GM18519 (cell line): ENCODE measurements around the gene SPATA21.

Experiments used
- ATAC-seq: cut with Tn5 transposase; IDR thresholded peaks from one replicate; pipeline ENCODE4 v1.9.1; 2021; ENCODE audit warnings: mild to moderate bottlenecking, moderate library complexity; ENCODE audit not compliant: unreplicated experiment, low FRiP score

Gene SPATA21

DNA sequence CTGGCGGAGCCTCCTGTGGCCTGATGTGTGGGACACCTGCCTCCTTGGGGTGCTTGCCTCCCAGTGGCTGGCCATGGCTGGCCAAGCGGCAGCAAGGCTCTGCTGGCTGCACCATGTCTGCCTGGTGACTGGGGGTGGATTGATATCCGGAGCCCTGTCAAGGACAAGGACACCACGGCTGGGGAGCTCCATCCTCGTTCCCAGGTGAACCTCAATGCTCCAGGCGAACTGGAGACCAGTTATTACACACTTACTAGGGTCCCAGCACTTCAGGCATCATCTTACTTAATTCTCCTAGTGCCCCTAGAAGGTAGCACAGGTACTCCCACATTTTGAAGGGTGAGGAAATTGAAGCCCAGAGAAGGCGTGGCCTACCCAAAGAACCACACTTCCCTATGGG is 15.2 kb downstream of the SPATA21 start:
- no peak for ATAC-seq

DNA sequence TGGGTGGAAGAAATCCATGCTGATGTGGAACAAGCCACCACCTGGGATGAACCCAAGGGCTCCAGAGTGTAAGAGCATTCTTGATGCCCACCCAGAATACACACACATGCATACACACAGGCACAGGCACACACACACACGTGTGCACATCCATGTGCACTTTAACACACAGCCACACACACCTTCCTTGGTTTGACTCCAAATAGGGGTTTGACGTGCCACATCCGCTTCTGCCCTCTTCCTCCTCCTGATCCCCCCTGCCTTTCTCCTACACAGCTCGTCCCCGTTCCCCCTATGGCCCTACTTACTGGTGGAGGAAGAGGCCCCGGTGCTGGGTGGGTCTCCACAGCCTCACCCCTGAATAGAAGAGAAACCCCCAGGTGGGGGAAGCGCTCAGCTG is 16.0 kb downstream of the SPATA21 start:
- no peak for ATAC-seq

DNA sequence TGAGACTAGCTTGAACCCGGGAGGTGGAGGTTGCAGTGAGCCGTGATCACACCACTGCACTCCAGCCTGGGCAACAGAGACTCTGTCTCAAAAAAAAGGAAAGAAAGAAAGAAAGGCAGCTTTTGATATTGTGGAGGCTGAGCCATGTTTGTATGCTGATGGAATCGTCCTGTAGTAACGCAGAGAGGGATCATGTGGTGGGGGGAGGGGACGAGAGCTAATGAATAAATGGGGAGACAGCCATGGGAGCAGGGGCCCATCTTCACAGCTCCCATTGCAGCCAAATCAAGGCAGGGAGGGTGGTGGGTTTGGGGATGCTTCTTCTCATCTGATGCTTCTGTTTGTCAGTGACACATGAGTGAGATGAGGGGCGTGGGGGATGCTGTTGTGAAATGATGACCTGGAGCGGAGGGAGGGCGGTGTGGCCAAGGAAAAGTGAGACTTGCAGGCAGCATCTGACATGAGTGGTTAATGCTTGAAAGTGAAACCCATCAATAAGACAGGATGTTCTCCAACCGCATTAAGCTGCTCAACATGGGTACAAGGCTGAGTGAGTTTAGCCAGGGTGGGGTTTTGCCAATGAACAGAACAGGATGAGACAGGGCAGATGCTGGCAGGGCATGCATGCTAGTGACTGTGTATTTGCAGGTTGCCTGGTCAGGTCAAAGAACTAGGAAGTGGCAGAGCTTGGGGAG is 16.7 kb downstream of the SPATA21 start:
- ATAC-seq: no peak

DNA sequence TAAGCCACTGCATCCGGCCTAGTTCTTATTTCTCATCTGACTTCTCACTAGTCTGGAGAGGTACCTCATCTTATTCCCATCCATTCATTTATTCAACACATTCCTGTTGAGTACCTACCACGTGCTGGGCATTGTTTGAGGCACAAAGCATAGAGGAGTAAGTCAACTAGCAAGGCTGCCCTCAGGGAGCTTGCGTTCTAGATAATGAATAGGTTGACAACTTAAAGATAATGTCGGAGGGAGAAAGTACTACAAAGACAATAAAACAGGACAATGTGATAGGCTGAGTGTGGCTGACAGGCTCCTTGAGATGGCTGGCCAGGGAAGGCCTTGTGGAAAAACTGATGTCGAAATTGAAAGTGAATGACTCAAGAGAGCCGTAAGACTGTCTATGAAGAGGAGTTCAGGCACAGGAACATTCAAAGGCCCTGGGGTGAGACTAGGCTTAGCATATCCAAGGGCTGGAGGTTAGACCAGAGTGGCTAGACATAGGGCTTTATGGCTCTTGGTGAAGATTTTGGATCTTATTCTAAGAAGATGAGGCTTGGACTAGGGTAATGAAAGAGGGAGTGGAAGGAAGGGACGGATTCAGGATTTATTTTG is 18.3 kb downstream of the SPATA21 start:
- ATAC-seq: no peak

DNA sequence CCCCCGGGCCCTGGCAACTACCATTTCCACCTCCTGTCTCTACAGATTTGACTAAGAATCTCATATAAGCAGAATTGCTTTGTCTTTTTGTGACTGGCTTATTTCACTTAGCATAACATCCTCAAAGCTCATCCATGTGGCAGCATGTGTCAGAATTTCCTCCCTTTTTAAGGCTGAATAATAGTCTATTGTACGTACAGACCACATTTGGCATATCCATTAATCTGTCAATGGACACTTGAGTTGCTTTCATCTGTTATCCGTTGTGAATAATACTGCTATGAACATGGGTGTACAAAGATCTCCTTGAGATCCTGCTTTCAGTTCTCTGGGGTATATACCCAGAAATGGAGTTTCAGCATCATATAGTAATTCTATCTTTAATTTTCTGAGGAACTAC is 24.0 kb downstream of the SPATA21 start:
- ATAC-seq: no peak

DNA sequence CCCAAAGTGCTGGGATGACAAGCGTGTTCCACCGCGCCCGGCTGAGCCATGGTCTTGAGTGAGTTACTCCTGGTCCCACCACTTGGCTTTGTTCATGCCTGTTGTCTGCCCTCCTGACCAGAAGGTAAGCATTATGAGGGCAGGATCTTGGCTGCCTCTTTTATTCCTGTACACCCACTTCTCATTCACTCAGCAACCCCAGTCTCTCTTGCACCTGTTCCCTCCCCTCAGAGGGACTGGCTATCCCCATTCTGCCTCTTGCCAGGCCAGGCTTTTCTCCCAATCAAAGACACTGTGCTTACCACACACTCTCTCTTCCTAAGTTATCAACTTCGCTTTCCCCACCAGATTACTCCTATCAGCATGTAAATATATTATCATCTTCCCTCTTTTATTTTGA is 26.4 kb downstream of the SPATA21 start:
- no peak for ATAC-seq

DNA sequence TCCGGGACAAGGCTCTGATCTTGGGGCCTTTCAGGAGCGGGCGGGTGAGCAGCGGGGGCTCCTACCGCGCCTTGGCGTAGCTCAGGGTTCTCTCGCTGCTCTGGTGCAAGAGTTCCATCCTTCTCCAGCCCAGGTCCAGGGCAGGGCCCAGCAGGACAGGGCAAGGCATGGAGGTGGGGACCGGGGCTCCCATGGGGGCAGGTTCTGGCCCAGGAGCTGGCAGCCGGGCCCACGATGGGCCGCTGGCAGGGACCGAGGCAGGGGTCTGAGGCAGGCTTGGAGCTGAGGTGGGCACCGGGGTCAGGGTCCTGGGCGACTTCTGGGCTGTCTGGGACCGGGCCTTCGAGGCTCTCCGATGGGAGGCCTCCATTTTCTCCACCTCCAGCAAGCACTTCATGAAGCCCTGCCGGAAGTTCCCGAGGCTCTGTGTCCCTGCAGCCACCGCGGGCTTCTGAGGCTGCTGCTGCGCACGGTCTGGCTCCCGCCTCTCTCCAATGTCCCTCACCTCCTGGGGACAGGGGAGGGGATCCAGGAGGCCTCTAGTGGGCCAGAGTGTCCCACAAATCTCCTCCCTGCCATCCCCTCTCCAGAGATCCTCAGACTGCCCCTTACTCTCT is 27.6 kb downstream of the SPATA21 start:
- no peak for ATAC-seq

DNA sequence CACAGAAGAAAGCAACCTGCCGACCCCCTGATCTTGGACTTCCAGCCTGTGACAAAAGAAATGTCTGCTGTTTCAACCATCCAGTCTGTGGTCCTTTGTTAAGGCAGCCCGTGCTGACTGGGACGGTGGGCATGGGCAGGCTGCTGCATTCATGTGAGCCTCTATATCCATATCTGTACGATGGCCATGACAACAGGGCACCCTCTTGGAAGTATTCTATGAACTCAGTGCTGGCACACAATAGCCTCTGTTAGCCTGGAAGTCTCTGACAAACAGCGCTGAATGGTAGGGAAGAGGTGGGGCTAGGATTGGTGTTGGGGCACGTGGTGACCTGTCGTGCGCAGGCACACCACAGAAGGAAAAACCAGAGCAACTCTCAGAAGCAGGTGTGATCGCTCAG is 30.4 kb downstream of the SPATA21 start:
- no peak for ATAC-seq

DNA sequence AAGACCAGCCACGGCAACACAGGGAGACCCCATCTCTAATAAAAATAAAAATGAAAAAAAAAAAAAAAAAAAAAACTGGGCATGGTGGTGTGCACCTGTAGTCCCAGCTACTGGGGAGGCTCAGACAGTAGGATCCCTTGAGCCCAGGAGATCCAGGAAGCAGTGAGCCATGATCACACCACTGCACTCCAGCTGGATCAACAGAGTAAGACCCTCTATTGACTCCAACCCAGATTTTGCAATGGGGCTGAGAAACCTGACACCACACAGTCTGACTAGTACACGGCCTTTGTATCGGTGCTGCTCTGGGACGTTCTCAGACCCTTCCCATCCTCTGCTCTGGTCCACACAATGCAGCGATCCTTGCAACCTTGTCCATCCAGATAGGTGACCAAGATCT is 31.8 kb downstream of the SPATA21 start:
- ATAC-seq: no peak

DNA sequence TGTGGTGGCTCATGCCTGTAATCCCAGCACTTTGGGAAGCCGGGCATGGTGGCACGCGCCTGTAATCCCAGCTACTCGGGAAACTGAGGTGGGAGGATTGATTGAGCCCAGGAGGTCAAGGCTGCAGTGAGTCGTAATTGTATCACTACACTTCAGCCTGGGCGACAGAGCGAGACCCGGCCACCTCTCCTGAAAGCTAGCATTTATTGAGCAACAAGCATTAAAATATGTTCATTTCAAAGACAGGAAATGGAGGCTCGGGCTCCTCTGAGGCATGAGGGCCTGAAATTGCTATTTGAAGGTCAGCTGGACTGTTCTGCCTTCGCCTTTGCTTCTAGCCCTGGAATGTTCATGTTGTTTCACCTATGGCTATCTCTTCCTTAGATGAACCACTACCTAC is 34.5 kb downstream of the SPATA21 start:
- ATAC-seq: no peak

DNA sequence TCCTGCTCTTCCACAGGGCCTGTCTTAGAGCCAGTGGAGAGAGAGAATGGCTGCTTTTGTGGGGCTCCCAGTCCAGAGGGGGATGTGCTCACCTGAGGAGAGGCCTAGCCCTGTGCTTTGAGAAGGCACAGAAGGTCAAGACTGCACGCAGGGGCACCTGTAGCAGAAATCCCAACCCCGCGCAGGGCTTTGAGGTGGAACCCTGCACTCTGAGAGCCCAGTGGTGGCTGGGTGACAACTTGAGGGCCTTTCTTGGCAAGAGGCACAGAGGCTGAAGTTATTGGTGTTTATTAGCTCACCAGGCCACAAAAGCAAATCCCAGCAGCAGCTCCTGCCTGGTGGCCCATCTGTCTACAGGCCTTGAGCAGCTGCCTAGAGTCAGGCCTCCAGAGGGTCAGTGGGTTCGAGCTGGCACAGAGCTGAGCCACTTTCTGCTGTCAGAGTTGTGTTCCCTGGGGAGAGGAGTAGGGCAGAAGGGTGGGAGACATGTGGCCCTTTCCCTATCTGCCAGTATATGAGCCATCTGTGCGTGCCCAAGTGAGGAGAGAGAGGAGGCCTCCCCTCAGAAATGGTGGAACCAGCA is 38.8 kb downstream of the SPATA21 start:
- ATAC-seq: no peak

DNA sequence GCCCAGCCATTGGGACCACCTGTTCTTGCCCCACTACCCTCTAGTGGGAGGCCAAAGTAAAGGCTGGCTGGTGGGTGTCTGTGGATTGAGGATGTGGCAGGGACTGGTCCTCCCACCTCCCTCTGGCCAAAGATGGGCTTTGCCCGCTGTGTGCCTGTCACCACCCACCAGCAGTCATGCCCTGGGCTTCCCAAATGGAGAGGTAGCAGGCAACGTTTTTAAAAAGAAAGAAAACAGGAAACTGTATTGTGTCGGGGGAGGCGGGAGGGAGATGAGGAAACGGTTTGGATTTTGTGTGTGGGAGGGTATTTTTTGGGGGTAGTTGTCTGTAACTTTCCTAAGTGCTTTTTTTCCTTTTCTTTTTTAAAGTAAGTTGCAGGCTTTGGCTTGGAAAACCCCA is 40.1 kb downstream of the SPATA21 start:
- no peak for ATAC-seq

DNA sequence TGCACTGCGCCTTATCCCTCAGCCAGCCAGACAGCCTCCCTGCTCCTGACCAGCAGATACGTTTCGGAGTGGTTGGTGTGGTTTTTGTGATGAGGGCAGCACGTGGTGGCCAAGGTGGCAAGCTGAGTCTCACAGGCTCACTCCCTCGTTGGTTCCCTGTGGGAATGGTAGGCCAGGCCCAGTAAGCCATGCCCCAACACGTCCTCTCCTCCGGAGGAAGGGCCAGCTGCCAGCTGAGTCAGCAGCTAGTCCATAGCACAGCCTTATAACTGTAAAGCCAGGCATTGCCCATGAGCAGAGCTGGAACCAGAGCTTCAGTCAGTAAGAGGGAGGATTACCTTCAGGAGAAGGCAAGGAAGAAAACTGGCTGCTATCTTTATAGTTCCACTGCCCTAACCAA is 40.6 kb downstream of the SPATA21 start:
- no peak for ATAC-seq

DNA sequence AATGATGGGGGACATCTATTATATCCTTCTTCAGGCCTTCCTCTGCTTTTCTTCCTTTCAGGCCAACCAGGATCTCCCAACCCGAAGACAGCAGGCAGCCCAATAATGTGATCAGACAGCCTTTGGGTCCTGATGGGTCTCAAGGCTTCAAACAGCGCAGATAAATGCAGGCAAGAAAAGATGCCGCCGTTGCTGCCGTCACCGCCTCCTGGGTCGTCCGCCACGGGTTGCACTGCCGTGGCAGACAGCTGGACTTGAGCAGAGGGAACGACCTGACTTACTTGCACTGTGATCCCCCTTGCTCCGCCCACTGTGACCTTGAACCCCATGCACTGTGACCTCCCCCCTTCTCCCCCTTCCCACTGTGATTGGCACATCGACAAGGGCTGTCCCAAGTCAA is 42.2 kb downstream of the SPATA21 start:
- no peak for ATAC-seq

DNA sequence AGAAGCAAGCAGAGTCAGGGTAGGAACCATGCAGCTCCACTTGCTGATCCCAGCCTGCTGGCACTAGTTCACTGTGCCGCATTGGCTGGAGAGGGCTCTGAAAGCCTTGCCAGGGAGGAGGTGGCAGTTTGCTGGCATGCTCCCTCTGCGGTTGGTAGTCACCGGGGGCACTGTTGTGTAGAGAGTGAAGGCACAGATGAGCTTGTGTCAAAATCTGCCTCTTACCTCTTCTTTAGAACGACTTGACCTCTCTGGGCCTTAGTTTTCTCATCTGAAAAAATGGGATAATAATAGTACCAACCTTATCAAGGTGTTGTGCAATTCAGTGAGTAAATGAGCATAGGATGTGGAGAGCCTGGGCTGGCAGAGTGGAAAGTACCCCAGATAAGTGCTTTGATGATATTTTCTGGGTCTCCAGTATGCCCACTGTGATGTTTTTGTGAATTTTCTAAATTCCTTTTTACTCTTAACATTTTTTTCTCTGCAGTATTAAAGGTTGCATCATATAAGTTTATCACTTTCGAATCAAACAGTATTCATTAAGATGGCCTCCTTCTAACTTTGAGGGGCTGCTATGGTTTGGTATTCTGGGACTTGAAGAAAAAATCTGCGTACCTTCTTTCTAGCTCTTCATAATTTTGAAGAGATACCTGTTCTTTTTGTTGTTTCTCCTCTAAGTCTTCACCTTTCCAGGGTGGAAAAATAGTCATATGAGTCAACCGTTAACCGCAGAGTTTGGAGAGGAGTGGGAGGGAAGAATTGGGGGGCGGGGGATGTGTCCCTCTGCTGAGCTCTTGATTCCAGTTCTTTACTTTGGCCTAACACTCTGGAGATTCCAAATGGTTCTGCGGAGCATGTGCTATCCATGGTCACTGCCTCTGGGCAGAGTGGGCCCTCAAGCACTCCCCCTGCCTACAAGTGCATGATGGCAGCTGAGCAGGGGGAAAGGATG is 43.4 kb downstream of the SPATA21 start:
- no peak for ATAC-seq

DNA sequence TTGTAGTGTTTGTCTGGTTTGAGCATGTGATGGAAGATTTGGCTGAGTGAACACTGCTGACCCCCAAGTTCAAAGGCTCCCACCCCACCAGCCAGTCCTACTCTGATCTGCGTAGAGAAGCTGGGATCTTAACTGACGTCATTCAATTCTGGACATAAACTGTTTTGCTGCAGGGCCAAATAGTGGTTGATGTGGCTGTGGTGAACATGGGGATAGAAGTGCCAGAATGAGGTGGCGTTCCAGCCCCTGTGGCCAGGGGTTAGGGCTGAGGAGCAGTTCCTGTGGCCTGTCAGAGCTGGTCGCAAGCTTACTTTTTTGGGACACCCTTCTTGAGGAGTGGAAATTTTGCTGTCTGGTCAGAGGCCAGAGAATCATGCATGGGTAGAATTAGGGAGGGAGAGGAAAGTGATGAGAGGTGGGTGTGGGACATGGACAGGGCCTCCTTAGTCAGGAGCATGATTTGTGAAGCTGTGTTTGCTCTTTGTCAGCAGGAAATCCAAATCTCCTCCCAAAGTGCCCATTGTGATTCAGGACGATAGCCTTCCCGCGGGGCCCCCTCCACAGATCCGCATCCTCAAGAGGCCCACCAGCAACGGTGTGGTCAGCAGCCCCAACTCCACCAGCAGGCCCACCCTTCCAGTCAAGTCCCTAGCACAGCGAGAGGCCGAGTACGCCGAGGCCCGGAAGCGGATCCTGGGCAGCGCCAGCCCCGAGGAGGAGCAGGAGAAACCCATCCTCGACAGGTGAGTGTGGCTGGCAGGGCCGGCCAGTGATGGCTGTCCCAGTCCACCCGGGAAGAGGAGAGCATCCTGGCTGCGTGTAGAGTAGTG is 44.3 kb downstream of the SPATA21 start:
- ATAC-seq: no peak

DNA sequence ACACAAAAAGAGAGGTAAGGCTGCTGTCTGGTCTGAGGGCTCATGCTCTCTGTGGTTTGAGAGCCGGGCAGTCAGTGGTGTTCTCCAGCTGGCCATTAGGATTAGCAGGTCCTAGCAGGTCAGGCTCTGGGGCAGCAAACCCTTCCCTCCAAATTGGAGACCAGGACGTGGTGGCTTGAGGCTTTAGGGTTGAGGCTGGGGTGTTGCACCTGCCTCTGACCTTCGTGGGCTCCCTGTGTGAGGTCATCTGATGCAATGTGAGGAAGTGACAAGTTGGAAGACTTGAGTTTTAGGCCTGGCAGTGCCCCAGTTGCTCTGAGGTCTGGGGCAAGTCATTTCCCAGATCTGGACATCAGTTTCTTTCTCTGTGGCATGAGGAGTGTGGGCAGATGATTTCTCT is 45.8 kb downstream of the SPATA21 start:
- no peak for ATAC-seq

DNA sequence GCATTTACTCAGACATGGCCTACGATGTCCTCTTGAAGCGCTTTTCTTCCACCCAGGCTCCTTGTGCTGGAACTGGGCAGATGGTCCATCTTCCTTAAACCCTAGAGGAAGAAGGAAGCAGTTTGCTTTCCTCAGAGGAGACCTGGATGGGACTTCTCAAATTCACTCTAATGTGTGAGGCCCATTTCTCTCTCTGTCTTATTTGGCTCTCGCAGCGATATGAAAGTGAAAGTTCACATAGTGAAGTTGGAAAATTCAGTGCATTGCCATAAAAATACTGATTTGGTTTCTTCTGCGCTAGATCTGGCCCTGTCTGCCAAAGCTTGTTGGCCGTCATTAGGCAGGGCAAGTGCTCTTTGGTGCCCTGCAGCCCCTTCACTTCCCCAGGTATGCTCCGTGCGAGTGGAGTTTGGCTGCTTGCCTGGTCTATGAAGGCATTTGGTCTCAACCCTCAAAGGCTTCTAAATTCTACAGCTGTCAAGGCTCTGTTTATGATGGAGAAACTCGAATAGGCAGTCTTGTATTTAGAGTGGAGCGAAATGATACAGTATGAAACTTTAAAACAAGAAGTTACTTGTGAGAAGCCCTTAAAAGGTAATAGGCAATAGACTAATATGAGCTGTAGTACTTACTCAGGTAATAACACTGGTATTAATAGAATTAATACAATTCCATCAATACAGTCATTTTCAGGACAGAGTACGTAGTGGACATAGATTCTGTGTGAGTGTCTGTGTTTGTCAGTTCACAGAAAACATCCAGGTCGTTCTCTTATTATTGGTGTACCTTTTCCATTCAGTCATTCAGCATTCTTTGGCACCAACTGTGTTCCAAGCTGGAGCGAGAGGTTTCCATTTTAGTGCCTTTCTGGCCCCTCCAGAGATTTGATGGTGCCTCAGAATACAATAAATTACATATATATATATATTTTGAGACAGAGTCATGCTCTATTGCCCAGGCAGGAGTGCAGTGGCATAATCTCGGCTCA is 49.7 kb downstream of the SPATA21 start:
- no peak for ATAC-seq
